HepG2 (cell line): Measurements from ENCODE around the gene RPS6KL1. TPM values are rescaled to one million over a fixed set of nuclear protein-coding genes. Genes with fewer than 3 reads are reported as not detected.

Source experiments
- BHLHE40 ChIP-seq: IDR thresholded peaks from 2 replicates; pipeline ENCODE4 v1.6.1; 2011; ENCODE audit warnings: low read length, improper control_type of control experiment
- CERS6 ChIP-seq: sonication (generic); formaldehyde crosslinking; IDR thresholded peaks from 2 replicates; pipeline ENCODE4 v1.5.0; 2020; ENCODE audit warnings: missing genetic modification reagents
- CHD4 ChIP-seq: fragments of 200-600 bp; sonication (generic); IDR thresholded peaks from 2 replicates; pipeline ENCODE4 v1.7.0; 2017; ENCODE audit warnings: mild to moderate bottlenecking, low read length, borderline replicate concordance
- DPF2 ChIP-seq: sonication (generic); formaldehyde crosslinking; IDR thresholded peaks from 2 replicates; pipeline ENCODE4 v1.4.0; 2020; ENCODE audit warnings: mild to moderate bottlenecking, low read depth, missing genetic modification reagents, borderline replicate concordance
- ESRRA ChIP-seq: sonication (generic); formaldehyde crosslinking; IDR thresholded peaks from 2 replicates; pipeline ENCODE4 v1.5.1; 2020; ENCODE audit warnings: mild to moderate bottlenecking, low read depth, missing genetic modification reagents
- FUBP1 ChIP-seq: sonication (generic); formaldehyde crosslinking; IDR thresholded peaks from 2 replicates; pipeline ENCODE4 v1.5.1; 2020; ENCODE audit warnings: missing genetic modification reagents, mild to moderate bottlenecking, borderline replicate concordance
- GPBP1L1 ChIP-seq: sonication (generic); formaldehyde crosslinking; IDR thresholded peaks from 2 replicates; pipeline ENCODE4 v1.5.0; 2020; ENCODE audit warnings: mild to moderate bottlenecking, missing genetic modification reagents
- KLF16 ChIP-seq, 2 experiments: sonication (generic) in 1 of 2; formaldehyde crosslinking in 1 of 2; IDR thresholded peaks; 2 replicates each; pipeline versions ENCODE4 v1.6.1 to v1.8.0; 2016 to 2023; ENCODE audit warnings: missing genetic modification reagents in 2 of 2, missing compliant biosample characterization in 1 of 2
- NBN ChIP-seq: fragments of 450-650 bp; conservative IDR thresholded peaks from 2 replicates; pipeline ENCODE4 v1.6.1; 2017
- POLR2G ChIP-seq: fragments of 200-400 bp; formaldehyde crosslinking; IDR thresholded peaks from 2 replicates; pipeline ENCODE4 v1.6.1; 2018; ENCODE audit warnings: mild to moderate bottlenecking, low read depth, low read length, moderate library complexity
- PPARG ChIP-seq: conservative IDR thresholded peaks from 2 replicates; pipeline ENCODE4 v1.6.1; 2016; ENCODE audit warnings: missing biosample characterization, missing genetic modification reagents
- STAT5B ChIP-seq: sonication (generic); formaldehyde crosslinking; IDR thresholded peaks from 2 replicates; pipeline ENCODE4 v1.4.0; 2020; ENCODE audit warnings: missing genetic modification reagents
- ZBTB1 ChIP-seq: sonication (generic); formaldehyde crosslinking; IDR thresholded peaks from 2 replicates; pipeline ENCODE4 v1.4.0; 2020; ENCODE audit warnings: missing genetic modification reagents, borderline replicate concordance
- ZFP90 ChIP-seq: sonication (generic); formaldehyde crosslinking; IDR thresholded peaks from 2 replicates; pipeline ENCODE4 v1.8.0; 2022; ENCODE audit warnings: missing genetic modification reagents, mild to moderate bottlenecking, inconsistent platforms, borderline replicate concordance
- ZNF121 ChIP-seq: sonication (generic); formaldehyde crosslinking; IDR thresholded peaks from 2 replicates; pipeline ENCODE4 v1.5.0; 2020; ENCODE audit warnings: mild to moderate bottlenecking, missing genetic modification reagents
- ZNF441 ChIP-seq: sonication (generic); formaldehyde crosslinking; IDR thresholded peaks from 2 replicates; pipeline ENCODE4 v1.7.0; 2021; ENCODE audit warnings: missing genetic modification reagents, borderline replicate concordance
- ZNF670 ChIP-seq: sonication (generic); formaldehyde crosslinking; IDR thresholded peaks from 2 replicates; pipeline ENCODE4 v1.8.0; 2022; ENCODE audit warnings: mild to moderate bottlenecking, missing genetic modification reagents, borderline replicate concordance
- ZNF777 ChIP-seq: sonication (generic); formaldehyde crosslinking; IDR thresholded peaks from 2 replicates; pipeline ENCODE4 v1.4.0; 2020; ENCODE audit warnings: missing genetic modification reagents
- ZNF879 ChIP-seq: sonication (generic); formaldehyde crosslinking; IDR thresholded peaks from 2 replicates; pipeline ENCODE4 v1.8.1; 2023; ENCODE audit warnings: missing genetic modification reagents
- polyA plus RNA-seq, 8 experiments: library from polyadenylated mRNA; depleted of rRNA in 3 of 8; stranded (reverse) in 7 of 8; unstranded in 1 of 8; fragments of >200 nt; fragmentation: Illumina TruSeq in 4 of 8; extraction: Trizol in 4 of 8; gene quantifications; 2 replicates each; pipeline versions ENCODE4 v1.2.1 to v1.2.3, GENCODE V29; 2011 to 2016; ENCODE audit warnings: low read depth in 4 of 8, missing spikeins in 1 of 8, mixed read lengths in 1 of 8; ENCODE audit not compliant: insufficient read depth in 1 of 8
- total RNA-seq, 5 experiments: library from RNA; depleted of rRNA; stranded (reverse); fragments of >200 nt; fragmentation: Illumina TruSeq; extraction: Trizol; gene quantifications; 2 replicates each; pipeline ENCODE4 v1.2.3, GENCODE V29; 2016; ENCODE audit warnings: low read depth in 1 of 5
- TF ChIP-seq, protein P1 (sequence below): sonication (generic); formaldehyde crosslinking; IDR thresholded peaks from 2 replicates; pipeline ENCODE4 v1.4.0; 2020; ENCODE audit warnings: missing genetic modification reagents
- TF ChIP-seq, protein P2 (sequence below): sonication (generic); formaldehyde crosslinking; IDR thresholded peaks from 2 replicates; pipeline ENCODE4 v1.9.0; 2022; ENCODE audit warnings: missing genetic modification reagents, mild to moderate bottlenecking, borderline replicate concordance

The RPS6KL1 gene
- total and polyA plus RNA-seq, 2 of the 13 experiments (the other 11 are each of a cell fraction or from before 2014, with no cell fraction given), result 6.5 to 11.5 TPM

GRCh38 chr14:74898694-74899093, 24.4 kb downstream of the RPS6KL1 start (continued):
- TF ChIP-seq ZNF777 (no peak), FUBP1 (CRISPR knock-in tag) (no peak), ZNF441 (CRISPR knock-in tag) (peak; percentile 74; the same call in 1 of the 2 replicates), ZNF121 (CRISPR knock-in tag) (peak; percentile 55; the same call in 1 of the 2 replicates), NBN (no peak), PPARG (CRISPR knock-in tag) (0 out of 2 replicates have a peak, but pooled peaks have one; percentile 47), POLR2G (no peak), GPBP1L1 (CRISPR knock-in tag) (no peak), CERS6 (CRISPR knock-in tag) (no peak), KLF16 (CRISPR knock-in tag; IDR thresholded peaks at IDR 0.05) (peak in 1 of 2 experiments; percentile 69; a peak in 2 of 4 replicates), ZBTB1 (no peak), ESRRA (peak; percentile 45; the same call in 1 of the 2 replicates), DPF2 (CRISPR knock-in tag) (peak; percentile 60; the same call in 1 of the 2 replicates), CHD4 (no peak), BHLHE40 (peak; percentile 81), ZFP90 (CRISPR knock-in tag) (no peak), ZNF670 (CRISPR knock-in tag) (peak; percentile 68; the same call in 1 of the 2 replicates), STAT5B (CRISPR knock-in tag) (no peak), ZNF879 (CRISPR knock-in tag) (no peak)
- TF ChIP-seq, protein P1, sequence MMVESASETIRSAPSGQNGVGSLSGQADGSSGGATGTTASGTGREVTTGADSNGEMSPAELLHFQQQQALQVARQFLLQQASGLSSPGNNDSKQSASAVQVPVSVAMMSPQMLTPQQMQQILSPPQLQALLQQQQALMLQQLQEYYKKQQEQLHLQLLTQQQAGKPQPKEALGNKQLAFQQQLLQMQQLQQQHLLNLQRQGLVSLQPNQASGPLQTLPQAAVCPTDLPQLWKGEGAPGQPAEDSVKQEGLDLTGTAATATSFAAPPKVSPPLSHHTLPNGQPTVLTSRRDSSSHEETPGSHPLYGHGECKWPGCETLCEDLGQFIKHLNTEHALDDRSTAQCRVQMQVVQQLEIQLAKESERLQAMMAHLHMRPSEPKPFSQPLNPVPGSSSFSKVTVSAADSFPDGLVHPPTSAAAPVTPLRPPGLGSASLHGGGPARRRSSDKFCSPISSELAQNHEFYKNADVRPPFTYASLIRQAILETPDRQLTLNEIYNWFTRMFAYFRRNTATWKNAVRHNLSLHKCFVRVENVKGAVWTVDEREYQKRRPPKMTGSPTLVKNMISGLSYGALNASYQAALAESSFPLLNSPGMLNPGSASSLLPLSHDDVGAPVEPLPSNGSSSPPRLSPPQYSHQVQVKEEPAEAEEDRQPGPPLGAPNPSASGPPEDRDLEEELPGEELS (CRISPR knock-in tag), result peak; percentile 92
- TF ChIP-seq, protein P2, sequence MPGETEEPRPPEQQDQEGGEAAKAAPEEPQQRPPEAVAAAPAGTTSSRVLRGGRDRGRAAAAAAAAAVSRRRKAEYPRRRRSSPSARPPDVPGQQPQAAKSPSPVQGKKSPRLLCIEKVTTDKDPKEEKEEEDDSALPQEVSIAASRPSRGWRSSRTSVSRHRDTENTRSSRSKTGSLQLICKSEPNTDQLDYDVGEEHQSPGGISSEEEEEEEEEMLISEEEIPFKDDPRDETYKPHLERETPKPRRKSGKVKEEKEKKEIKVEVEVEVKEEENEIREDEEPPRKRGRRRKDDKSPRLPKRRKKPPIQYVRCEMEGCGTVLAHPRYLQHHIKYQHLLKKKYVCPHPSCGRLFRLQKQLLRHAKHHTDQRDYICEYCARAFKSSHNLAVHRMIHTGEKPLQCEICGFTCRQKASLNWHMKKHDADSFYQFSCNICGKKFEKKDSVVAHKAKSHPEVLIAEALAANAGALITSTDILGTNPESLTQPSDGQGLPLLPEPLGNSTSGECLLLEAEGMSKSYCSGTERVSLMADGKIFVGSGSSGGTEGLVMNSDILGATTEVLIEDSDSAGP (CRISPR knock-in tag), result peak; percentile 63
